Thymus (tissue), 11 donors: ENCODE data around the gene LMO4. TPM values are rescaled to one million over a fixed set of nuclear protein-coding genes. Genes with fewer than 3 reads are reported as not detected.

Experiments
- DNase-seq, 9 donors: peaks; one replicate each; pipeline ENCODE4 v3.0.0-alpha.2; 2013; ENCODE audit warnings: low spot score in 9 of 9, low read depth in 6 of 9, missing footprints in 1 of 9
- H3K27ac ChIP-seq, 2 donors: one replicate each; pipeline ENCODE4 v1.5.1; 2013; ENCODE audit warnings: control low read depth in 1 of 2, low read depth in 1 of 2, low read length in 1 of 2, mild to moderate bottlenecking in 1 of 2, moderate library complexity in 1 of 2
- H3K27me3 ChIP-seq, 2 donors: one replicate each; pipeline ENCODE4 v1.5.1; 2013; ENCODE audit warnings: low read length in 1 of 2; ENCODE audit not compliant: control insufficient read depth in 2 of 2, insufficient read depth in 1 of 2
- H3K36me3 ChIP-seq, 2 donors: one replicate each; pipeline ENCODE4 v1.5.1; 2013; ENCODE audit warnings: low read length in 1 of 2, mild to moderate bottlenecking in 1 of 2, moderate library complexity in 1 of 2; ENCODE audit not compliant: control insufficient read depth in 2 of 2, insufficient read depth in 2 of 2
- H3K4me1 ChIP-seq, 2 donors: one replicate each; pipeline ENCODE4 v1.5.1; 2013; ENCODE audit warnings: low read length in 2 of 2; ENCODE audit not compliant: control insufficient read depth in 2 of 2, insufficient read depth in 2 of 2
- H3K4me3 ChIP-seq, 2 donors: one replicate each; pipeline ENCODE4 v1.5.1; 2013; ENCODE audit warnings: low read length in 2 of 2, control low read depth in 1 of 2, mild to moderate bottlenecking in 1 of 2
- H3K9me3 ChIP-seq, 2 donors: one replicate each; pipeline ENCODE4 v1.5.1; 2013; ENCODE audit warnings: low read length in 1 of 2, mild to moderate bottlenecking in 1 of 2; ENCODE audit not compliant: control insufficient read depth in 2 of 2, insufficient read depth in 1 of 2
- WGBS: extraction: QIAGEN DNeasy Blood & Tissue Kit; methylation state at CpG from one replicate; pipeline ENCODE4 v1.1.7; 2013; 5-methylcytosine and 5-hydroxymethylcytosine counted together
- polyA plus RNA-seq: library from polyadenylated mRNA; stranded (reverse); fragments of 200-250 nt; gene quantifications from one replicate; pipeline ENCODE4 v1.2.3, GENCODE V29; 2013
- total RNA-seq: library from RNA; stranded (reverse); fragments of 120-200 nt; gene quantifications from one replicate; pipeline ENCODE4 v1.2.4, GENCODE V29; 2013
- donor health status: healthy.

LMO4 gene
- total and polyA plus RNA-seq, 2 donors = 42.5 to 57.0 TPM

DNA sequence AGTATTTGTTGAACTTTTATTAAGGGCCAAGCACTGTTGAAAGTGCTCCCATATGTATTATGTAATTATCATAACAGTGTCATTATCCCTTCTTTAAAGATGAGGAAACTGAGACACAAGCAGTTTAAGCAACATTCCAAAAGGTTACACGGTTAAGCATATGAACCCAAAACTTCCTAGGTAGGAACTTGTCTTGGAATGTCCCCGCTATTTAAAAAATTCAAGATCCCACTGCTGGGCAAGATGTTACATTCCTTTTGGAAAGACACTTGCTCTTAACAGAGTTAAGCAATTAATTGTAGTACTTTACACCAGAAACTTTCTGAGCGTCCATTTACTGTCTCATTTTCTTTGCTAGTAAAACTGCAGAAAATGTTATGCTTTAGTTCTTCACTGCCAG, 15.6 kb downstream of the LMO4 start:
- Histone ChIP-seq H3K4me1 (no peaks in the 10 kb centered on the region), H3K36me3 (peaks cover 0 to 58% of the 10 kb centered on the region in 2 donors), H3K27ac (no peak overlapping the region), H3K4me3 (no peak overlapping the region), H3K9me3 (no peaks in the 10 kb centered on the region), H3K27me3 (no peaks in the 10 kb centered on the region)
- 97% methylated on average over 3 of the region's 3 CpGs for WGBS
- DNase-seq = no peak

DNA sequence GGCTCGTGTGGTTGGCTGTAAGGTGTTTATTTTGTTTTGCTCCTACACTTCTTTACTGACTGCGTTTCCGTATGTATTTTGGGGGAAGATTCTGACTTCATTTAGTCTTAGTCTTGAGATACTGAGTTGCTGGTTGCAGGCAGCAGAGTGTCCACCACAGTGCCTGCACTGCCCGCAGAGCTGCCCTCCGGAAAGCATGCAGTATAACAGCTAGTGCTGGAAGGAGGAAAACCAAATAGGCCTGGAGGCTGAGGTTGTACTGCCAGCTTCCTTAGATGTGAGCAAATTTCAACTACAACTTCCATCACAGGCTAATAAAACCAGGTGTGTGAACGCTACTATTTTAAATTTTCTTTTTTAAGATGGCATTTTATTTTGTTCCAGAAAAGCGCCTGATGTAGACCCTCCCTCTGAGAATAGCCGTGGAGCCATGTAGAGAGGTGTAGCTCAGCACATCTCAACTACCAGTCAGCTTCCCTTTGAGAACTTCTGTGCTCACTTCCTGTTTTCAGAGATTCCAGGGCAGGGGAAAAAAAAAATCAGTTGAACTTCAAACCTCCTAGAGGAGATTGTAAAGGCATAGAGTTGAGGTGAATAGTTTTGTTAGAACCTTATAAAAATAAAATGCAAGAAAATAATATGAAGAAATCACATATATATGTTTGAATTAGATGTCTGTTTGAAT, 17.6 kb downstream of the LMO4 start:
- H3K27me3 ChIP-seq = no peaks in the 10 kb centered on the region
- WGBS = 94% methylated on average over 8 of the region's 8 CpGs
- no peak overlapping the region for H3K27ac ChIP-seq
- peaks cover 0 to 39% of the 10 kb centered on the region in 2 donors for H3K36me3 ChIP-seq
- no peaks in the 10 kb centered on the region for H3K4me1 ChIP-seq
- no peak overlapping the region for H3K4me3 ChIP-seq
- DNase-seq = no peak
- no peaks in the 10 kb centered on the region for H3K9me3 ChIP-seq

DNA sequence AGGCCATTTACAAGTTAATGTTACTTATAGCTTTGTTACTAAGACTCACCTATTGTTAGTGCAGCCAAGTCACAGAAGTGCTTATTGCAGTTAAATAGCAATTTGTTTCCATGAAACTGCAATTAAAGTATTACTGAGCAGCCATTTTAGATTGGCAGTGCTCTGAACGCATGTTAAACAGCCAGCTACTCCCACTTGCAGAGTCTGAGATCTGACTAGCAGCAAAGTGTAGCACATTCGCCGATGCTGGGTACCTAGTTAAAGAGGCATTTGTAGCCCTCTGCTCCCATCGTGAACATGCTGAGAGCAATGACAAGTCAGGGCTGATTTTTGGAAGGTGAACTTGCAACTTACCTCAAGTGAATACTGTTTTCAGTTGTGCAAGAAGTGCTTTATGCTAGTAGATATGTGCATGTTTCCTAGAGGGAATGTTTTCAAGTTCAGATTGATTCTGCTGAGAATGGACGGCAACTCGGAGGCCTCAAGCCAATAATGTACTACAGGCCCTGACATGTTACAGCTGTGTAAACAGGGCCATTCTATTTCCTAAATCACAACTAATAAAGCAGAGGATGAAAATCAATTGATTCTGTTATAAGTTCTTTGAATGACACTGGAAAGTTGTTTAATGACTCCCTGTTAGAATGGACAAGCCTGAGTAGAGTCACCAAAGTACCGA, 19.8 kb downstream of the LMO4 start:
- H3K4me3 ChIP-seq = no peak overlapping the region
- 96% methylated on average over 7 of the region's 7 CpGs for WGBS
- no peaks in the 10 kb centered on the region for H3K27me3 ChIP-seq
- H3K27ac ChIP-seq = no peak overlapping the region
- DNase-seq = no peak
- H3K9me3 ChIP-seq = no peaks in the 10 kb centered on the region
- H3K36me3 ChIP-seq = peaks cover 0 to 21% of the 10 kb centered on the region in 2 donors
- H3K4me1 ChIP-seq = peaks cover 0 to 9% of the 10 kb centered on the region in 2 donors

DNA sequence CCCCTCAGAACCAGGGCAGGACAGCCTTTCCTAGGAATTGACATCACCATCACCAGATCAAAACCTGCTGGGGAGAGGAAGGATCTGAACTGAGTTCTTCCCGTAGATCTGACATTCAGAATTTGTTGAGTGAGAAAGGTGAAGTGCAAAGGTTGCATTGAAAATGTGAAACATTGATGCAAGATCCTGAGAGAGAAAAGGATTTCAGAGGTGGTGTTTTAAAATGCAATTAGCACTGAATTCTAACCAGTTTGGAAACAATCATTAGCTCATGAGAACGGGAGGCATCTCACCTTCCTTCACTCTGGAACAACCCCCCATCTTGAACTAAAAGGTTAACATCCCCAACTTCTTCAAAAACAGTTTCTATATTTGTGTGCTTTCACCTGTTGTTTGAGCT, 20.4 kb downstream of the LMO4 start:
- H3K36me3 ChIP-seq = peaks cover 0 to 17% of the 10 kb centered on the region in 2 donors
- no peaks in the 10 kb centered on the region for H3K9me3 ChIP-seq
- H3K4me3 ChIP-seq = no peak overlapping the region
- DNase-seq = no peak
- peaks cover 0 to 9% of the 10 kb centered on the region in 2 donors for H3K4me1 ChIP-seq
- no peaks in the 10 kb centered on the region for H3K27me3 ChIP-seq
- 97% methylated on average over 2 of the region's 2 CpGs for WGBS
- no peak overlapping the region for H3K27ac ChIP-seq

DNA sequence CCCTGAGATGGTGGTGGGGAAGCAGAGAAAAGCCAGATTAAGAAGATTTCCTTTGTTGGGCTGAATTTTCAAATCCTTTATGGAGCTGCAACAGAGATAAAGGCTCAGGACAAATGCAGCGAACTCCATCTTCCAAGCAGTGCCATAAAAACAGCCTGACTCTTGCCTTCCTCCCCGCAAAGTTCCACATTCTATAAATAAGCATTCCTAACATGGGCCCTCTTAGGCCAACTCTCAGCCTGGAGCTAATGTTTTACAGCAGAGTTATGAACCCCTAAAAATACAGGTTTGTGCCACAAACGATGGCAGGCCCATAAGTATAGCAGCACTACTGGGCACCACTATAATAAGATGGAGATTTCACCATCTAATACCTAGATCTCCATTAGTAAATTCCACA, 27.2 kb downstream of the LMO4 start:
- no peak overlapping the region for H3K27ac ChIP-seq
- H3K36me3 ChIP-seq = no peaks in the 10 kb centered on the region
- H3K9me3 ChIP-seq = no peaks in the 10 kb centered on the region
- no peaks in the 10 kb centered on the region for H3K27me3 ChIP-seq
- H3K4me3 ChIP-seq = no peak overlapping the region
- WGBS = 95% methylated on average over 3 of the region's 3 CpGs
- H3K4me1 ChIP-seq = peaks cover 0 to 9% of the 10 kb centered on the region in 2 donors
- DNase-seq = no peak

DNA sequence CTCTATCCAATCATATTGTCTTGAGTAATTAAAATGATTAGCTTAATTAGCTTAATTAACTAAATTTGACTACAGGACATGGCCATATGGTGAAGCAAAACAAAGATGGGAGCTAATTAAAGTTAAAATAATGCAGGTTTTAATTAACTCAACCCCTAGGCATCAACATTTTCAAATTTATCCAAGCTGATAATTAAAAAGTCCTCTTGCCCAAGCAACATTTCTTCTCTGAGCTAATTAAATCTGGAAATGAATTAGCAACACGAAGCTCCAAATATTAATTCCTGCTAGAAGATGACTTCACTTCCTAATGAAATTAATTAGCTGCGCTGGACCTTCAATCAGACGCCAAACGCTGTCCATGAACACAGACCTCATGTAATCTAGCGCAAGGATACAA, 27.9 kb downstream of the LMO4 start:
- 96% methylated on average over 5 of the region's 5 CpGs for WGBS
- Histone ChIP-seq H3K27me3 (no peaks in the 10 kb centered on the region), H3K27ac (no peak overlapping the region), H3K36me3 (no peaks in the 10 kb centered on the region), H3K4me1 (peaks cover 0 to 8% of the 10 kb centered on the region in 2 donors), H3K4me3 (no peak overlapping the region), H3K9me3 (no peaks in the 10 kb centered on the region)
- DNase-seq = no peak

DNA sequence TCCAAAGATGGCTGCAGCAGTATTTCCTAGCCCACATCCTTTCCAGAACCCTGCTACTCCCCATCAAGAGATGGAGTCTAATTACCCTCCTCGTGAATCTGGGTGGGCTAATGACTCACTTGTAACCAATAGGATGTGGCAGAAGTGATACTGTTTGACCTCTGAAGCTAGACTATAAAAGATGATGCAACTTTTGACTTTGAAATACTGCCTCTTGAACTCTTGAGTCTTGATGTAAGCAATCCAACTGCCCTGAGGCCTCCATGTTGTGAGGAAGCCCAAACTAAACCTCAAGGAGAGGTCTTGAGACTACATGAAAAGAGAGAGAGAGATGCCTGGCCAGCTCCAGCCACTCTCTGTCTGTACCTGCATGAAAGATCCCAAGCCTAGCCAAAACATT, 29.5 kb downstream of the LMO4 start:
- Histone ChIP-seq H3K4me1 (no peaks in the 10 kb centered on the region), H3K9me3 (no peaks in the 10 kb centered on the region), H3K27me3 (no peaks in the 10 kb centered on the region), H3K27ac (no peak overlapping the region), H3K4me3 (no peak overlapping the region), H3K36me3 (no peaks in the 10 kb centered on the region)
- WGBS = 98% methylated on average over 1 of the region's 1 CpG
- DNase-seq = no peak

DNA sequence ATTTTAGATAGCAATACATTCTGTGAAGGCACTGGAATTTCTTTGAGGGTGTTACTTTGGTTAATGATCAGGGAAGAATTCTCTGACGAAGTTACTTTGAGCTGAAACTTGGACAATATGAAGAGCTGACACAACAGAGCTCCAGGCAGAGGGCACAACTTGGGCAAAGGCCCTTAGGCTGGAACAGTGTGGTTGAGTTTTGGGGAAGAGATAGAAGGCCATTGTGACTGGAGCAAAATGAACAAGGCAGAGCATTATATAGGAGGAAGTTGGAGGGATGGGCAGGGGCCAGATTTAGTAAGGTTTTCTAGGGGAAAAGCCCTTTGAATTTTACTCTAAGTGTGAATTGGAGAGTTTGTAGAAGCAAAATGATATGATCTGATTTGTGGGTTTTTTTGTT, 30.9 kb downstream of the LMO4 start:
- Histone ChIP-seq H3K27ac (no peak overlapping the region), H3K4me1 (no peaks in the 10 kb centered on the region), H3K36me3 (no peaks in the 10 kb centered on the region), H3K4me3 (no peak overlapping the region), H3K9me3 (no peaks in the 10 kb centered on the region), H3K27me3 (no peaks in the 10 kb centered on the region)
- 97% methylated on average over 1 of the region's 1 CpG for WGBS
- no peak for DNase-seq

DNA sequence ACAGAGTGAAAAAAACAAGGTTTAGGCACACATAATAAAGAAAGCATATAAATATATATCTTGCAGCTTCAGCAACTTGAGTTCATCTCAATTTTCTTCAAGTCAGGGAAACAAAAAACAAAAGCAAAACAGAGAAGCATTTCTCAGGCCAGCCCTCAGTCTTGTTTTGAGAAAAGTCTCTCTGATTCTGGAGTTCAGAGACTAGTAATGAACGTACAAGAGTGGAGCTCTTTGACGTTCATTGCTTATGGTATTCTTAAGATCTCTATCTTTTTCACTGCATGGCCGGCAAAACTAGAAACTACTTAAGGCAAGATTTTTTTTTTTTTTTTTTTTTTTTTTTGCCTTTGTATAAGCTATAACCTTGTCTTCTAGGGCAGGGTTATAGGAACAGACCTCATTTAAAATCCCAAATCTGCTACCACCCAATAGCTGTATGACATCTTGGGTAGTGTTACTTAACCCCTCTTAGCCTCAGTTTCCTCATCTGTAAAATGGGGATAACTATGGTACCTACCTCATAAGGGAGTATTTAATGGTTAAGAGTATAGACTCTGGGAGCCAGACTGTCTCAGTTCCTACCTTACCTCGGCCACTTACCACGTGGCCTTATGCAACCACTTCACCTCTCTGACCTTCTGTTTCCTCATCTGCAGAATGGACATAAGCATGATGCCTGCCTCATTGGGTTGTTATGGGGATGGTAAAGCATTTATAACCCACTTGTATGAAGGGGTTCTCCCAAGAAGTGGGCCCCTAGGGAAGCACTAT, 33.6 kb downstream of the LMO4 start:
- H3K27ac ChIP-seq = no peak overlapping the region
- DNase-seq = no peak
- H3K9me3 ChIP-seq = no peaks in the 10 kb centered on the region
- 91% methylated on average over 5 of the region's 5 CpGs for WGBS
- no peak overlapping the region for H3K4me3 ChIP-seq
- H3K4me1 ChIP-seq = no peaks in the 10 kb centered on the region
- H3K36me3 ChIP-seq = no peaks in the 10 kb centered on the region
- no peaks in the 10 kb centered on the region for H3K27me3 ChIP-seq
